ENCODE data around the gene CD274. TPM values are rescaled to one million over a fixed set of nuclear protein-coding genes. Genes with fewer than 3 reads are reported as not detected.

The CD274 gene
- total RNA-seq, 3 donors from 2014 or later: 1.6 to 3.1 (median 2.9) TPM

GRCh38 chr9:5510360-5510931 lies 60.1 kb downstream of the CD274 start, which contains the start of gene PDCD1LG2:
PDCD1LG2 (plus strand) TSS chr9:5510531; CDS start chr9:5522547, 12,016 bp downstream.
- Histone ChIP-seq H3K36me3 (no peaks in the 10 kb centered on the region), H3K4me1 (no peaks in the 10 kb centered on the region), H3K27ac (peak within 1 kb of the TSS; percentile 33 to 85), H3K27me3 (no peaks in the 10 kb centered on the region), H3K9me3 (no peaks in the 10 kb centered on the region), H3K4me3 (peak within 1 kb of the TSS; percentile 28 to 61 (median 40))
- DNase-seq (ENCODE audit: low spot score in 2 of 2): no peak
- TF ChIP-seq CTCF (IDR thresholded peaks at IDR 0.05) (no peak), POLR2A (IDR thresholded peaks at IDR 0.05) (no peak), POLR2AphosphoS5 (IDR thresholded peaks at IDR 0.05) (no peak)
- intact Hi-C loops (cut with DNase I; ENCODE audit: low total_unique reads): no loop called here

DNA sequence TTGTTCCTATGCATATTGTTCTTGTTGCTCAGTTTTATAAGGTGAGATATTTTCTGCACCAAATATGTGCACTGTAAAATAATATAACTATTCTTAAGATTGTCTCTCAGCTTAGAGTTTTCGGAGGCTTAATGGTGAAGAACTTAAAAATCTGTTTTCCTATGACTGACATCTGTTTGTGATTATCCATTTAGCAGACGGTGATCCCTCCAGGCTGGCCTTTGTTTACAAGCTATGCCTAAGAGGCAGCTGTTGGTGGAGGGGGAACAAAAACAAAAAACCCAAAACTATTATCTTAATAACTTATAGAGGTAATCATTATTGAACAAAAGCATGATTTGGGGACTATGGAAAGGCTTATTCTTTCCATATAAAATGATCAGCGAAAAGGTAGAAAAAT lies 60.6 kb downstream of the CD274 start:
- peak overlapping the region; percentile 28 to 61 (median 40) for H3K4me3 ChIP-seq

GRCh38 chr9:5511476-5511875 lies 61.1 kb downstream of the CD274 start:
- H3K36me3 ChIP-seq: no peaks in the 10 kb centered on the region
- intact Hi-C loops (cut with DNase I; ENCODE audit: low total_unique reads): no loop called here
- TF ChIP-seq CTCF (IDR thresholded peaks at IDR 0.05) (no peak), POLR2A (IDR thresholded peaks at IDR 0.05) (no peak), POLR2AphosphoS5 (IDR thresholded peaks at IDR 0.05) (no peak)
- H3K4me1 ChIP-seq: no peaks in the 10 kb centered on the region
- no peak for DNase-seq (ENCODE audit: low spot score in 2 of 2)
- no peaks in the 10 kb centered on the region for H3K27me3 ChIP-seq
- no peaks in the 10 kb centered on the region for H3K9me3 ChIP-seq
- H3K4me3 ChIP-seq: peak overlapping the region; percentile 28 to 61 (median 40)
- peak overlapping the region in 1 of 2 donors; percentile 85 for H3K27ac ChIP-seq

More for the DNA sequence above, 60.6 kb downstream of the CD274 start:
- H3K27me3 ChIP-seq: no peaks in the 10 kb centered on the region
- no peaks in the 10 kb centered on the region for H3K9me3 ChIP-seq
- H3K4me1 ChIP-seq: no peaks in the 10 kb centered on the region
- TF ChIP-seq POLR2A (IDR thresholded peaks at IDR 0.05) (no peak), POLR2AphosphoS5 (IDR thresholded peaks at IDR 0.05) (no peak), CTCF (IDR thresholded peaks at IDR 0.05) (no peak)
- DNase-seq (ENCODE audit: low spot score in 2 of 2): no peak
- H3K27ac ChIP-seq: peak overlapping the region; percentile 33 to 85
- H3K36me3 ChIP-seq: no peaks in the 10 kb centered on the region
- intact Hi-C loops (cut with DNase I; ENCODE audit: low total_unique reads): no loop called here

DNA sequence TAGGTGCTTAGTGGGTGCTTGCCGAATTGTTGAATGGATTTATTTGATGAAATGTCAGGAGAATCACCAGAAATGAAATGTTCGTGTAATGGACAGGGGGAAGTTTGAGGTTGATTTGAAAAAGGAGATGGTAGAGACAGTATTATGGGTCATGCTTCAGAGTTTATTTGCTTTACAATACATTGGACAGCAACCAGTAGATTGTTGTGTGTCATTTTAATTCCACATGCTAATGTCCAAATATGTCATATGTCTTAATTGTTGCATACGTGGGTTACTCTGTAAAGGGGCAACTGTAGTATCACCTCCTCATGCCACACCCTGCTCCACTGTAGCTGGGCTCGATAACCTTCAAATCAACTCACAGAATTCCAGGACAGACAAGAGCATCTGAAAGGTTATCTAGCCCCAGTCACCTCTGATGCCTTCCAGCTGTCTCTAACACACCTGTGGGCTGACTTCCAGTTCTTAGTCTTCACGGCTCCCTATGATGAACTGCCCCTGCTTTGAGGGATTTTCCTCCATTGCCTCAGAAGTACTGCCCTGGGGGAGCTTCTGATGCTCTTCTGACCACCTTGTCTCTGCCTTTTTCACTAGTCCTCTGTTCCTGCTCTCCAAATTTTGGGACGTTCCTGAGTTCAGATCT lies 61.7 kb downstream of the CD274 start:
- no peaks in the 10 kb centered on the region for H3K4me1 ChIP-seq
- peak overlapping the region; percentile 28 to 61 (median 40) for H3K4me3 ChIP-seq
- no peaks in the 10 kb centered on the region for H3K36me3 ChIP-seq
- no peaks in the 10 kb centered on the region for H3K27me3 ChIP-seq
- no peaks in the 10 kb centered on the region for H3K9me3 ChIP-seq
- intact Hi-C loops (cut with DNase I; ENCODE audit: low total_unique reads): no loop called here
- TF ChIP-seq CTCF (IDR thresholded peaks at IDR 0.05) (no peak), POLR2A (IDR thresholded peaks at IDR 0.05) (no peak), POLR2AphosphoS5 (IDR thresholded peaks at IDR 0.05) (no peak)
- DNase-seq (ENCODE audit: low spot score in 2 of 2): no peak
- H3K27ac ChIP-seq: no peak overlapping the region
